ENCODE data around the gene TMEM63C.

DNA sequence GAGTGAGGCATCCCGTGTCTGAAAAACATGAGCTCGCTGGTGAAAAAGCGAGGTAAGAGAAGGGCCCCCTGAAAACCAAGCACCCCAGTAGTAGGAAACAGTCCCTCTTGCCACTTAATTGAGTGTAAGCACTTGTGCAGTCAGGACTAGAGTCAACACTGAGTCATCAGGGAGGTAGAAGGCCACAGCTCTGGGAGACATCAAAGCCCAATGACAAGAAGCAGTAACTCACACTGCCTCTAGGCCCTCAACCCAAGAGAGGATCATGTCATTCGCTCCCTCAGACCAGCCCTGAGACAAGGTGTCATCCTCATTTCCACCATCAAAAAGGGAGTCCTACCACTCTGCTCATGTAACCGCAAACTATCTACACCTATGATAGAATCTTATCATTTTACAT, 121.3 kb downstream of the TMEM63C start:
- no peak for TF ChIP-seq EZH2 (IDR thresholded peaks at IDR 0.05; ENCODE audit: borderline replicate concordance, insufficient read depth, low read depth, low read length, poor library complexity, severe bottlenecking)
- TF ChIP-seq, protein P1, sequence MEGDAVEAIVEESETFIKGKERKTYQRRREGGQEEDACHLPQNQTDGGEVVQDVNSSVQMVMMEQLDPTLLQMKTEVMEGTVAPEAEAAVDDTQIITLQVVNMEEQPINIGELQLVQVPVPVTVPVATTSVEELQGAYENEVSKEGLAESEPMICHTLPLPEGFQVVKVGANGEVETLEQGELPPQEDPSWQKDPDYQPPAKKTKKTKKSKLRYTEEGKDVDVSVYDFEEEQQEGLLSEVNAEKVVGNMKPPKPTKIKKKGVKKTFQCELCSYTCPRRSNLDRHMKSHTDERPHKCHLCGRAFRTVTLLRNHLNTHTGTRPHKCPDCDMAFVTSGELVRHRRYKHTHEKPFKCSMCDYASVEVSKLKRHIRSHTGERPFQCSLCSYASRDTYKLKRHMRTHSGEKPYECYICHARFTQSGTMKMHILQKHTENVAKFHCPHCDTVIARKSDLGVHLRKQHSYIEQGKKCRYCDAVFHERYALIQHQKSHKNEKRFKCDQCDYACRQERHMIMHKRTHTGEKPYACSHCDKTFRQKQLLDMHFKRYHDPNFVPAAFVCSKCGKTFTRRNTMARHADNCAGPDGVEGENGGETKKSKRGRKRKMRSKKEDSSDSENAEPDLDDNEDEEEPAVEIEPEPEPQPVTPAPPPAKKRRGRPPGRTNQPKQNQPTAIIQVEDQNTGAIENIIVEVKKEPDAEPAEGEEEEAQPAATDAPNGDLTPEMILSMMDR (IDR thresholded peaks at IDR 0.05), result no peak
